Body of pancreas (tissue), 4 donors: ENCODE results near the gene MTCH2. TPM values are rescaled to one million over a fixed set of nuclear protein-coding genes. Genes with fewer than 3 reads are reported as not detected.

ENCODE experiments used
- ATAC-seq: fragments of 150-250 bp; one replicate; pipeline ENCODE4 v1.9.1; 2016
- DNase-seq, 4 donors: peaks; one replicate each; pipeline ENCODE4 v3.0.0-alpha.2; 2019
- H3K27ac ChIP-seq, 4 donors: fragments of 200-600 bp; sonication (generic); 1 replicate in 3 of 4; 2 replicates in 1 of 4; pipeline versions ENCODE4 v1.5.1 to v1.6.1; 2016 to 2019; ENCODE audit warnings: mild to moderate bottlenecking in 1 of 4, mixed read lengths in 1 of 4, moderate library complexity in 1 of 4
- H3K27me3 ChIP-seq, 2 donors: fragments of 200-600 bp; sonication (generic); one replicate each; pipeline ENCODE4 v1.6.0; 2016; ENCODE audit warnings: mild to moderate bottlenecking in 1 of 2
- H3K36me3 ChIP-seq, 2 donors: fragments of 200-600 bp; sonication (generic); replicated peaks in 1 of 2; 2 replicates each; pipeline ENCODE4 v1.5.1; 2016; ENCODE audit warnings: low read depth in 2 of 2; ENCODE audit not compliant: insufficient read depth in 1 of 2
- H3K4me1 ChIP-seq: fragments of 200-600 bp; sonication (generic); one replicate; pipeline ENCODE4 v1.6.0; 2016
- H3K4me3 ChIP-seq, 2 donors: fragments of 200-600 bp; sonication (generic); 1 replicate in 1 of 2; 2 replicates in 1 of 2; pipeline ENCODE4 v1.5.1; 2016 to 2019
- H3K9me3 ChIP-seq, 3 donors: fragments of 200-600 bp; sonication (generic); 1 replicate in 2 of 3; 2 replicates in 1 of 3; pipeline ENCODE4 v1.5.1; 2016
- POLR2A ChIP-seq, 3 donors: fragments of 450-650 bp; IDR thresholded peaks; one replicate each; pipeline ENCODE4 v1.6.1; 2016; ENCODE audit warnings: antibody characterized with exemption in 3 of 3, mild to moderate bottlenecking in 2 of 3
- WGBS, 2 donors: methylation state at CpG; one replicate each; pipeline ENCODE4 v1.1.5; 2017; 5-methylcytosine and 5-hydroxymethylcytosine counted together
- intact Hi-C: fragments of 100-400 bp; cut with DNase I; formaldehyde crosslinking; loops from one replicate; pipeline ENCODE4 v1.15.1; 2023
- total RNA-seq, 2 donors: library from RNA; depleted of rRNA; stranded (reverse); fragments of >200 nt; gene quantifications; one replicate each; pipeline ENCODE4 v1.1.0, GENCODE V29; 2016
- TF ChIP-seq, protein P1 (sequence below), 7 experiments: fragments of 450-650 bp in 4 of 7; fragments of 200-600 bp in 3 of 7; sonication (generic) in 3 of 7; IDR thresholded peaks; one replicate each; pipeline ENCODE4 v1.5.1; 2016 to 2019; ENCODE audit warnings: antibody characterized with exemption in 7 of 7

The MTCH2 gene
- total RNA-seq, 2 donors from 2014 or later, result 15.5 to 21.0 TPM

DNA sequence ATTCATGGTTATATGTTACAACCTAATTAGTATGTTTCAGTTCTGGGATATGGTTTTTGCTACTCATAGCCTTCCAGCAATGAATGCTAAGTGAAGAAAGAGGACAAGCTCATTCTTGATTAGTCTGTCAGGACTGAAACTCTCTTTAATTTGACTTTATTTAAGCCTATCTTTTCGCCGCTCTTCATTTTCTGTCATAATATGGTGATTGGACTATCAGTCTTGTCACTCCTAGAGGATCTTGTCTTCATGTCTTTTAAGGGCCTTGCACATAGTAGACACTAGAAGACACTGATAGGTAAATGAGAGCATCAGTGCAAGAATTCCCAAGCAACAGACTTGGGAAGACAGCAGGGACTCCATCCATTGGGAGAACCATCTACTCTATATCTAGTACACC is 18.9 kb upstream of the MTCH2 start:
- Histone ChIP-seq H3K27ac (no peak overlapping the region), H3K36me3 (no peaks in the 10 kb centered on the region), H3K4me3 (no peak overlapping the region), H3K4me1 (no peaks in the 10 kb centered on the region), H3K9me3 (no peaks in the 10 kb centered on the region), H3K27me3 (no peaks in the 10 kb centered on the region)
- DNase-seq, result no peak
- ATAC-seq, result no peak
- TF ChIP-seq POLR2A (IDR thresholded peaks at IDR 0.05), result no peak
- TF ChIP-seq, protein P1, sequence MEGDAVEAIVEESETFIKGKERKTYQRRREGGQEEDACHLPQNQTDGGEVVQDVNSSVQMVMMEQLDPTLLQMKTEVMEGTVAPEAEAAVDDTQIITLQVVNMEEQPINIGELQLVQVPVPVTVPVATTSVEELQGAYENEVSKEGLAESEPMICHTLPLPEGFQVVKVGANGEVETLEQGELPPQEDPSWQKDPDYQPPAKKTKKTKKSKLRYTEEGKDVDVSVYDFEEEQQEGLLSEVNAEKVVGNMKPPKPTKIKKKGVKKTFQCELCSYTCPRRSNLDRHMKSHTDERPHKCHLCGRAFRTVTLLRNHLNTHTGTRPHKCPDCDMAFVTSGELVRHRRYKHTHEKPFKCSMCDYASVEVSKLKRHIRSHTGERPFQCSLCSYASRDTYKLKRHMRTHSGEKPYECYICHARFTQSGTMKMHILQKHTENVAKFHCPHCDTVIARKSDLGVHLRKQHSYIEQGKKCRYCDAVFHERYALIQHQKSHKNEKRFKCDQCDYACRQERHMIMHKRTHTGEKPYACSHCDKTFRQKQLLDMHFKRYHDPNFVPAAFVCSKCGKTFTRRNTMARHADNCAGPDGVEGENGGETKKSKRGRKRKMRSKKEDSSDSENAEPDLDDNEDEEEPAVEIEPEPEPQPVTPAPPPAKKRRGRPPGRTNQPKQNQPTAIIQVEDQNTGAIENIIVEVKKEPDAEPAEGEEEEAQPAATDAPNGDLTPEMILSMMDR (IDR thresholded peaks at IDR 0.05), result no peak
- WGBS, 2 donors, result 95 to 100% methylated on average over 2 of the region's 2 CpGs
- intact Hi-C loops, result no loop called here

DNA sequence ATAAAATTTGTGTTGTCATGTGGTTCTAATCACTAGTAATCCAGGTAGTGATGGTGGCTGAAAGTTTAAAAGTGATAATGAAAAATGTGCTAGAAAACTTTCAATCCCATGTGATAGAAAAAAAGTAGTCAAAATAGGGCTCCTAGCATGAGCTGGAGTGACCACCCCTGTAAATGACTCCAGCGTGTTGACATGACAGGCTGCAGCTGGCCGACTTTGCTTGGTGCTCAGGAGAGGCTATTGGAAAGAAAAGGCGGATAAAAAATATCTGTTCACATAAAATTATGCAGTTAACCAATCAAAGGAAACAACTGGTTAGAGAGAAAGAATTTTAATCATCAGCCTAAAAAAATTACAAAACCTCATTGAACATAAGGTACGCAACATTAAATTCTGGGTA is 16.9 kb upstream of the MTCH2 start:
- TF ChIP-seq, protein P1 (IDR thresholded peaks at IDR 0.05), result no peak
- TF ChIP-seq POLR2A (IDR thresholded peaks at IDR 0.05), result no peak
- no peak for DNase-seq
- no peak overlapping the region for H3K27ac ChIP-seq
- 72 to 79% methylated on average over 4 of the region's 4 CpGs for WGBS, 2 donors
- intact Hi-C loops, result no loop called here
- H3K4me1 ChIP-seq, result no peaks in the 10 kb centered on the region
- H3K4me3 ChIP-seq, result no peak overlapping the region
- no peak for ATAC-seq
- no peaks in the 10 kb centered on the region for H3K9me3 ChIP-seq
- H3K27me3 ChIP-seq, result no peaks in the 10 kb centered on the region
- no peaks in the 10 kb centered on the region for H3K36me3 ChIP-seq

DNA sequence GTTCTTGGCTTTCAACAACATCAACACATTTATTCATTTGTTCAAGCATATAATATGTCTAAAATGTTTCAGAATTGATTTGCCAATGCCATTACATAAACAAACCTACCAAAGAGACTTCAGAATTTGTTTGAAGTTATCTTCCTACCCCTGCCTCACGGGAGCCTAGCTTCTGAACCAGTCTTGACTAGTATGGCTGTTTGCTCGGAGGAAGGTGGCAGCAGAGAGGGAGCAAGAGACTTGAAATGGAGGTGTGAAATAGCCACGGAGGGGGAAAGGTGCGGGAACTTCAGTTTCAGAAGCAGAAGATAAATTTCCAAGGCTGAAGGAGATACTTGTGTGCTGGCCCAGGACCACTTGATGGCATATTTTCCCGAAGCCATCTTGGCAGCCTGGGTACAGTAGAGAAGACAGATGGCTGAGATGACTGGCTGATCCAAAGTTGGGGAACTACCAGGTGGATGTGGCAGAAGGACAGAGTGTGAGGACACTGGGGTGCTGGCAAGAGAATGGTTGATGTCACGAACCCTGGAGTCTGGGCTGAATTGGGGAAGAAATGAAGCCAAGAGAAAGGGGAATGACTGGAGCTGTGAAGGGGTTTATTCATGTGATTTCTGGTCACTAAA is 14.0 kb upstream of the MTCH2 start:
- Histone ChIP-seq H3K4me3 (no peak overlapping the region), H3K4me1 (no peaks in the 10 kb centered on the region), H3K27me3 (no peaks in the 10 kb centered on the region), H3K36me3 (no peaks in the 10 kb centered on the region), H3K27ac (no peak overlapping the region), H3K9me3 (no peaks in the 10 kb centered on the region)
- no peak for ATAC-seq
- TF ChIP-seq POLR2A (IDR thresholded peaks at IDR 0.05), result no peak
- TF ChIP-seq, protein P1 (IDR thresholded peaks at IDR 0.05), result no peak
- no peak for DNase-seq
- intact Hi-C loops, result no loop called here
- 59 to 66% methylated on average over 6 of the region's 6 CpGs for WGBS, 2 donors

DNA sequence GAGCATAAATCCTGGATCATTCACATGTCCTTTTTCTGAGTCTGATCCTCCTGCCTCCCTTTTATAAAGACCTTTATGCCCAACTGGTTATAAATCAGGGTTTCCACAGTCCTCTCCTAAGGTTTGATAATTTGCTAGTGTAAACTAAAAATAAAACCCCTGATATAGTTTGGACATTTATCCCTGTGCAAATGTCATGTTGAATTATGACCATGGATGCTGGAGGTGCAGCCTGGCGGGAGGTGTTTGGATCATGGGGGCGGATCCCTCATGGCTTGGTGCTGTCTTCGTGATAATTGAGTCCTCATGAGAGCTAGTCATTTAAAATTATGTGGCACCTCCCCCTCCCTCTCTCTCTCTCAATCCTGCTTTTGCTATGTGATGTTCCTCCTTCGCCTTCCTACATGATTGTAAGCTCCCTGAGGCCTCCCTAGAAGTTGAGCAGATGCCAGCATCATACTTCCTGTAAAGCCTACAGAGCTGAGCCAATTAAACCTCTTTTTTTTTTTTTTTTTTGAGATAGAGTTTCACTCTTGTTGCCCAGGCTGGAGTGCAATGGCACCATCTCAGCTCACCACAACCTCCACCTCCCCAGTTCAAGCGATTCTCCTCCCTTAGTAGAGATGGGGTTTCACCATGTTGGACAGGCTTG is 9.6 kb upstream of the MTCH2 start:
- no peak overlapping the region for H3K4me3 ChIP-seq
- H3K36me3 ChIP-seq, result no peaks in the 10 kb centered on the region
- H3K9me3 ChIP-seq, result no peaks in the 10 kb centered on the region
- H3K27me3 ChIP-seq, result no peaks in the 10 kb centered on the region
- H3K4me1 ChIP-seq, result no peaks in the 10 kb centered on the region
- 94 to 97% methylated on average over 5 of the region's 5 CpGs for WGBS, 2 donors
- intact Hi-C loops, result no loop called here
- DNase-seq, result no peak
- ATAC-seq, result no peak
- no peak overlapping the region for H3K27ac ChIP-seq
- TF ChIP-seq, protein P1 (IDR thresholded peaks at IDR 0.05), result no peak
- no peak for TF ChIP-seq POLR2A (IDR thresholded peaks at IDR 0.05)

GRCh38 chr11:47649276-47649675 is 6.9 kb upstream of the MTCH2 start:
- intact Hi-C loops, result loop anchor here (10.0 kb wide), 1 partner anchor 66 kb away; the partner anchor contains the start of gene AGBL2
- no peak for ATAC-seq

More at GRCh38 chr11:47649276-47649675, 6.9 kb upstream of the MTCH2 start:
- no peak for TF ChIP-seq POLR2A (IDR thresholded peaks at IDR 0.05)
- TF ChIP-seq, protein P1 (IDR thresholded peaks at IDR 0.05), result no peak
- no peak for DNase-seq
- no peaks in the 10 kb centered on the region for H3K36me3 ChIP-seq
- no peaks in the 10 kb centered on the region for H3K4me1 ChIP-seq
- H3K27ac ChIP-seq, result no peak overlapping the region
- 75% methylated on average over 3 of the region's 3 CpGs for WGBS, 2 donors
- H3K9me3 ChIP-seq, result no peaks in the 10 kb centered on the region
- H3K27me3 ChIP-seq, result no peaks in the 10 kb centered on the region
- no peak overlapping the region for H3K4me3 ChIP-seq
